Mammary epithelial cell (primary cell): ENCODE results near the gene GJC3.

Experiments
- EZH2 ChIP-seq: IDR thresholded peaks from 2 replicates; pipeline ENCODE4 v1.6.1; 2012; ENCODE audit warnings: low read length, inconsistent platforms, borderline replicate concordance
- TF ChIP-seq, protein P1 (sequence below), 2 donors: IDR thresholded peaks in 1 of 2; conservative IDR thresholded peaks in 1 of 2; 2 replicates each; pipeline ENCODE4 v1.5.1; 2011 to 2012; ENCODE audit warnings: inconsistent platforms in 2 of 2, low read length in 2 of 2, mild to moderate bottlenecking in 2 of 2, control low read depth in 1 of 2, low read depth in 1 of 2; ENCODE audit not compliant: insufficient read depth in 1 of 2; ENCODE audit errors: extremely low read depth in 1 of 2

GRCh38 chr7:99975782-99976521, 46.5 kb upstream of the GJC3 start, which contains the start of gene AZGP1:
- TF ChIP-seq, protein P1, sequence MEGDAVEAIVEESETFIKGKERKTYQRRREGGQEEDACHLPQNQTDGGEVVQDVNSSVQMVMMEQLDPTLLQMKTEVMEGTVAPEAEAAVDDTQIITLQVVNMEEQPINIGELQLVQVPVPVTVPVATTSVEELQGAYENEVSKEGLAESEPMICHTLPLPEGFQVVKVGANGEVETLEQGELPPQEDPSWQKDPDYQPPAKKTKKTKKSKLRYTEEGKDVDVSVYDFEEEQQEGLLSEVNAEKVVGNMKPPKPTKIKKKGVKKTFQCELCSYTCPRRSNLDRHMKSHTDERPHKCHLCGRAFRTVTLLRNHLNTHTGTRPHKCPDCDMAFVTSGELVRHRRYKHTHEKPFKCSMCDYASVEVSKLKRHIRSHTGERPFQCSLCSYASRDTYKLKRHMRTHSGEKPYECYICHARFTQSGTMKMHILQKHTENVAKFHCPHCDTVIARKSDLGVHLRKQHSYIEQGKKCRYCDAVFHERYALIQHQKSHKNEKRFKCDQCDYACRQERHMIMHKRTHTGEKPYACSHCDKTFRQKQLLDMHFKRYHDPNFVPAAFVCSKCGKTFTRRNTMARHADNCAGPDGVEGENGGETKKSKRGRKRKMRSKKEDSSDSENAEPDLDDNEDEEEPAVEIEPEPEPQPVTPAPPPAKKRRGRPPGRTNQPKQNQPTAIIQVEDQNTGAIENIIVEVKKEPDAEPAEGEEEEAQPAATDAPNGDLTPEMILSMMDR (conservative IDR thresholded peaks at IDR 0.05 in 1 of 2, IDR thresholded peaks at IDR 0.05 in 1 of 2; ENCODE audit: extremely low read depth in 1 of 2, insufficient read depth in 1 of 2, low read depth in 1 of 2, low read length in 2 of 2) = no peak
- no peak for TF ChIP-seq EZH2
